IPS-15b (cell line): ENCODE measurements around the gene FBXO36.
"Not testable (repeated sequence)": the region's sequence is repeated elsewhere in the genome, so short reads cannot be mapped to it uniquely, and the experiment has no call there.

Experiments used
- H3K27me3 ChIP-seq: one replicate; pipeline ENCODE4 v1.6.1; 2013; ENCODE audit warnings: low read length; ENCODE audit not compliant: control insufficient read depth, insufficient read depth
- H3K36me3 ChIP-seq: one replicate; pipeline ENCODE4 v1.6.1; 2013; ENCODE audit warnings: low read length; ENCODE audit not compliant: control insufficient read depth, insufficient read depth
- H3K4me1 ChIP-seq: one replicate; pipeline ENCODE4 v1.6.1; 2013; ENCODE audit warnings: mild to moderate bottlenecking, low read length; ENCODE audit not compliant: control insufficient read depth, insufficient read depth
- H3K4me3 ChIP-seq: one replicate; pipeline ENCODE4 v1.5.1; 2013; ENCODE audit warnings: low read depth, low read length
- H3K9ac ChIP-seq: one replicate; pipeline ENCODE4 v1.6.1; 2013; ENCODE audit warnings: low read depth, mild to moderate bottlenecking, low read length
- H3K9me3 ChIP-seq: one replicate; pipeline ENCODE4 v1.6.1; 2013; ENCODE audit warnings: mild to moderate bottlenecking, low read length; ENCODE audit not compliant: control insufficient read depth, insufficient read depth

FBXO36 gene

GRCh38 chr2:229889023-229889422 lies 33.3 kb upstream of the FBXO36 start:
- Histone ChIP-seq H3K9me3 (no peaks in the 10 kb centered on the region), H3K4me3 (no peak overlapping the region), H3K27me3 (no peaks in the 10 kb centered on the region), H3K9ac (no peak overlapping the region), H3K36me3 (no peaks in the 10 kb centered on the region), H3K4me1 (no peaks in the 10 kb centered on the region)

- Histone ChIP-seq H3K36me3 (no peaks in the 10 kb centered on the region), H3K4me3 (no peak overlapping the region), H3K9ac (no peak overlapping the region), H3K4me1 (peaks cover 7% of the 10 kb centered on the region), H3K9me3 (no peaks in the 10 kb centered on the region), H3K27me3 (no peaks in the 10 kb centered on the region)
These were observed 25.4 kb upstream of the FBXO36 start for GRCh38 chr2:229896857-229897256.

- Histone ChIP-seq H3K36me3 (no peaks in the 10 kb centered on the region), H3K27me3 (no peaks in the 10 kb centered on the region), H3K4me3 (no peak overlapping the region), H3K4me1 (peaks cover 7% of the 10 kb centered on the region), H3K9ac (no peak overlapping the region), H3K9me3 (no peaks in the 10 kb centered on the region)
These were observed 22.7 kb upstream of the FBXO36 start for GRCh38 chr2:229899604-229900003.

GRCh38 chr2:229900012-229900411 lies 22.3 kb upstream of the FBXO36 start:
- Histone ChIP-seq H3K36me3 (no peaks in the 10 kb centered on the region), H3K27me3 (no peaks in the 10 kb centered on the region), H3K9ac (no peak overlapping the region), H3K9me3 (no peaks in the 10 kb centered on the region), H3K4me3 (no peak overlapping the region), H3K4me1 (peaks cover 5% of the 10 kb centered on the region)

GRCh38 chr2:229900514-229900913 lies 21.8 kb upstream of the FBXO36 start:
- H3K27me3 ChIP-seq, H3K4me3 ChIP-seq, H3K4me1 ChIP-seq, H3K9me3 ChIP-seq, H3K36me3 ChIP-seq, H3K9ac ChIP-seq: not testable (repeated sequence)

GRCh38 chr2:229901819-229902218 lies 20.5 kb upstream of the FBXO36 start:
- peaks cover 5% of the 10 kb centered on the region for H3K4me1 ChIP-seq
- no peaks in the 10 kb centered on the region for H3K27me3 ChIP-seq
- no peaks in the 10 kb centered on the region for H3K36me3 ChIP-seq
- H3K9ac ChIP-seq: no peak overlapping the region
- no peaks in the 10 kb centered on the region for H3K9me3 ChIP-seq
- H3K4me3 ChIP-seq: no peak overlapping the region

- no peaks in the 10 kb centered on the region for H3K9me3 ChIP-seq
- H3K27me3 ChIP-seq: no peaks in the 10 kb centered on the region
- no peak overlapping the region for H3K4me3 ChIP-seq
- H3K4me1 ChIP-seq: peaks cover 5% of the 10 kb centered on the region
- no peaks in the 10 kb centered on the region for H3K36me3 ChIP-seq
- H3K9ac ChIP-seq: no peak overlapping the region
These were observed 19.3 kb upstream of the FBXO36 start for GRCh38 chr2:229903037-229903436.

GRCh38 chr2:229905601-229906000 lies 16.7 kb upstream of the FBXO36 start:
- H3K9ac ChIP-seq: no peak overlapping the region
- H3K4me1 ChIP-seq: peaks cover 4% of the 10 kb centered on the region
- no peaks in the 10 kb centered on the region for H3K36me3 ChIP-seq
- H3K9me3 ChIP-seq: no peaks in the 10 kb centered on the region
- no peaks in the 10 kb centered on the region for H3K27me3 ChIP-seq
- H3K4me3 ChIP-seq: no peak overlapping the region

- no peaks in the 10 kb centered on the region for H3K9me3 ChIP-seq
- H3K27me3 ChIP-seq: no peaks in the 10 kb centered on the region
- H3K36me3 ChIP-seq: no peaks in the 10 kb centered on the region
- H3K4me3 ChIP-seq: no peak overlapping the region
- peaks cover 7% of the 10 kb centered on the region for H3K4me1 ChIP-seq
- H3K9ac ChIP-seq: no peak overlapping the region
These were observed 13.2 kb upstream of the FBXO36 start for GRCh38 chr2:229909090-229909489.

- no peaks in the 10 kb centered on the region for H3K36me3 ChIP-seq
- no peaks in the 10 kb centered on the region for H3K27me3 ChIP-seq
- H3K4me3 ChIP-seq: no peak overlapping the region
- no peaks in the 10 kb centered on the region for H3K9me3 ChIP-seq
- peaks cover 7% of the 10 kb centered on the region for H3K4me1 ChIP-seq
- no peak overlapping the region for H3K9ac ChIP-seq
These were observed 12.0 kb upstream of the FBXO36 start for GRCh38 chr2:229910147-229910831.

GRCh38 chr2:229910832-229911412 lies 11.4 kb upstream of the FBXO36 start:
- Histone ChIP-seq H3K4me3 (no peak overlapping the region), H3K9ac (no peak overlapping the region), H3K36me3 (no peaks in the 10 kb centered on the region)

GRCh38 chr2:229914171-229914570 lies 8.1 kb upstream of the FBXO36 start:
- no peaks in the 10 kb centered on the region for H3K27me3 ChIP-seq
- no peaks in the 10 kb centered on the region for H3K36me3 ChIP-seq
- no peaks in the 10 kb centered on the region for H3K9me3 ChIP-seq
- H3K9ac ChIP-seq: no peak overlapping the region
- H3K4me3 ChIP-seq: no peak overlapping the region
- H3K4me1 ChIP-seq: peaks cover 7% of the 10 kb centered on the region

More at GRCh38 chr2:229910832-229911412, 11.4 kb upstream of the FBXO36 start:
- no peaks in the 10 kb centered on the region for H3K9me3 ChIP-seq
- no peaks in the 10 kb centered on the region for H3K27me3 ChIP-seq
- H3K4me1 ChIP-seq: peaks cover 7% of the 10 kb centered on the region
